Ecto neural progenitor cell (in vitro differentiated cells): ENCODE results near the gene UXS1.

Experiments
- DNase-seq: peaks from one replicate; pipeline ENCODE4 v3.0.0-alpha.2; 2018; ENCODE audit warnings: low spot score

UXS1 gene

DNA sequence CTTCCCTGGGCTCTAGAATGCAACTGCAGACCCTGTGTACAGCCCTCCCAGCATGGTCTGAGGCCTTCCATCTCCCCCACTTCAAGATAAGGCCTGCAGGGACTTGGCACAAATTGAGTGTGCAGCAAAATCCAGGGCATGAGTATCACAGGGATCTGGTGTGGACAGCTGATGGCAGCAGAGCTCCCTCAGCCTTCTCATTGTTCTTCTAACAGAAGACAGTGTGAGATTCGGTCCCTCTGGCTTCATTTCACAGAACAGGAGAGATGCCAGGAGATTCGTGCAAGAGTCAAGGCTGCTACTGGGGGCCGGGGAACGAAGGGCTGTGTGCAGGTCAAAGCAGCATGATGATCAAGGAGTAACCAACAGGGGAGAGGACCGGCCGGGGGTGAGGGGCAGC is 85.8 kb downstream of the UXS1 start:
- no peak for DNase-seq

DNA sequence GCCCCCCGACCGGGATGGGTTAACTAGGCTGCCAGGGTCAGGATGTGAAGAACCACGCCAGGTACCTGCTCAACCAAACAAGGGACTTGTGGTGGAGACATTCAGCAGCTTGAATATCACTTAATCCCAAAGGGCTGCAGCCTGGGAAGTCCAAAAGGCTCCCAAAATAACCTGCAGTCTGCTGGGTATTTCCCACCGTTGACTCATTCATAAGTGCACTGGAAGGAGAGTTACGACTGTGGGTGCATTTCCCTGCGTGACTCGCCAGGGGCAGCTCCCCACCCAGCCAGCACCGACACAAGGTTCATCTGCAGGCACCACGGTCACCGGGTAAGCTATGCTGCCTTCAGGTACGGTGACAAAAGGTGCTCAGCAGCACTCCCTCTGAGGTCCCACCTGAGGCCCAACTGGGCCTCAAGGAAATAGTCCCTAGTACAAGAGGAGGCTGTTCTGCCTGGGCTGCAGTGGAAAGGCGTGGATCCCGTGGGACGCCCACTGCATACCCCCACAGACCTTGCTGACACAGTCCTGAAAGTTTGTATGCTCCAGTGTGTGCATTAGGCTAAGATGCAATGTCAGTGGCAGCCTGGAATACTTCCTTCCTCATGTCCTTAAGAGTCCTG is 86.5 kb downstream of the UXS1 start:
- DNase-seq, result no peak

DNA sequence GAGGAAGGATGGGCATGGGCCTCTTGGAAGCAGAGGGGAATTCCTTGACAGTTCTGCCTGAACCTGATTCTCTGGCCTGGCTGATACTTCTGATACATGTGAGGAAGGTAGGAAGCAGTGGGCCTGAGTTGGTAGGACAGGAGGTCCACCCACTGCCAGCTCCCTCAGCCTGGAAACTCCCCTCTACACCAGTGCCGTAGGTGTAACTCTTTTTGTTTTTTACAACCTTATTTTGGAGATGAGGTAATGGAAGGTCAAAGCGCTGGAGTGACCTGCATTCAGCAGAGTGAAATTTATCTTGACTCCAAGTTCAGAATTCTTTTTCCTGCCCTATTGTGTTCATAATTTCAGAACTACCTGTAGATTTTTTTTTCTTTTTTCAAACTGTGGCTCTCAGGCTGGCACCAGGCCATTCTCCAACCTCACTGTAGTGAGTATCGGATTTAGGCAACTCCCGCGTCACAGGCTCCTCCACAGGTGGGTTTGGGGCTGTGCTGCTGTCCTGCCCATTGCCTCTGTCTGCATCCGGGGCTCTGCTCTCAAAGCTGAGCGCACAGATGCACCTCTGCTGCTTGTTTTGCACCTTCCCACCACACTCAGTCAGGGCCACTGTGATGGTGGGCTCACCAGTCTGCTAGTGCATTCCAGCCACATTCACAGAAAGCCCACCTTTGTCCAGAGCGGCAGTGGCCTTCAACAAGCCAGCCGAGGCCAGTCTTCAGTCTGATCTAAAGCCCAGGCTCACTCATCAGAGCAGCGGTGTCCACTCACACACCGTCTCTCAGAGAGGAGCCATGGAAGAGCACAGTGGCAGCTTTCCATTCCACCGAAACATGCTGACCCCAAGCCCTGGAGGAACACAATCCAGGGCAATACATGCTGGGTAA is 87.2 kb downstream of the UXS1 start:
- no peak for DNase-seq

DNA sequence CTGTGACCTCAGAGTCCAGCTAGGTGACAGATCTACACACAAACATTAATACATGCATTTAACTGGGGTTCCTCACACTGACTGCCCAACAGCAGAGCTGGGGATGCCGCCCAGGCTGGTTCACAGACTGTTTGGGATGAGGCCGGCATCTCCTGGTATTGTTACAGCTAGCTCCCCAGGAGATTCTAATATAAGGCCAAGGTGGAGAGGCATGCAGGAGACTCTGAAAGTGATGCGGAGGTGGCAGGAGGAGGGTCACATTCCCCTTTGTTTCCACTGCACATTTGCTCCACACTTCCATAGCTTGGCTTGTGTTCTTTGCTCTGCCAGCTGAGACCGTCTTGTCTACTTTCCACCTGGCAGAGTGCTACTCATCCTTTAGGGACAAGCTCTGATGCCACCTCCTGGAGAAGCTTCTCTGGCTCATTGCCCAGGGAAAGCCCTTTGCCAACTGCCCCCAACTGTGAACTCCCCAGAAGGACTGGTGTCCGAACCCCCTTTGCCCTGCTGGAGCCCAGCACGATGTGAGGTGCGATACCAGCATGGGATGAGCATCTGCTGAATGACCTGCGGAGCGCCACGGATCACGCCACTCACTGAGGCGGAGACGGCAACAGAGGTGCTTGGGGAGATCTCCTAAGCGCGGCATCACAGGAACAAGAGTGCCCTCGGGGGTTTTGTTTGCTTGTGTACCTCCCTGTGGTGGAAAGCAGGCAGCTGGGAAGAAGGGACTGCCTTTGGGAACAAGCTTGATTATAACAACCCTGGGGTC is 88.8 kb downstream of the UXS1 start:
- no peak for DNase-seq

DNA sequence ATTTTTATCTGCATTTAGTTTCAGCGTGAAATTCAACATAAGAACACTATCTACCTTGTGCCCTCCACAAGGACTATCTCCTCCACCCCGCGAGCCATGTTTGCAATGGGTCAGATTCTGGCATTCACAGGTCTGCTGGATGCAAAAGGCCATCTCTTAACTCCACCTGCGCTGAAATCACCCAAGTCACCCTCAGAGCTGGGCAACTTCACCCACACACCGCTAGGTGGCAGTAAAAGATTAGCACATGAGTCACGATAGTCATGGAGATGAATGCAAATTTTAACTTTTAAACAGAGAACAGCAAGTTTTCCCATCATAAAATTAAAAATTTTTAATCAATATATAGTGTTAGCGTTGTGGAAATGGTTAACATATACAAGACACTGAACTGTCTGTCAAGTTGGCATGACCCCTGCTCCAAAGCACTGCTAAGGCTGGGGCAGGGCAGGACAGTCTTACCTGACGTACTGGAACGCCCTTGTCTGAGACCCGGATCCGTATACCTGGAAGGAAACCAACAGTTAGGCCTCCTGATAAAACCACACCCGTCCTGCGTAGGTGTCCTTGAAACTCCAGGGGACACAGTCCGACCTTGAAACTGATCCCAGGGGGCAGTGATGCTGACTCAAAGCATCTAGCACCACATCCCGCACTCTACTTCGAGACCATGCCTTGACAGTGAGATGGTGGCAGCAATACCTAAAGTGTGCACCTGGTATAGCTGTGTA is 89.6 kb downstream of the UXS1 start:
- DNase-seq, result peak; percentile 64

GRCh38 chr2:106099691-106100090 is 94.4 kb downstream of the UXS1 start:
- no peak for DNase-seq

DNA sequence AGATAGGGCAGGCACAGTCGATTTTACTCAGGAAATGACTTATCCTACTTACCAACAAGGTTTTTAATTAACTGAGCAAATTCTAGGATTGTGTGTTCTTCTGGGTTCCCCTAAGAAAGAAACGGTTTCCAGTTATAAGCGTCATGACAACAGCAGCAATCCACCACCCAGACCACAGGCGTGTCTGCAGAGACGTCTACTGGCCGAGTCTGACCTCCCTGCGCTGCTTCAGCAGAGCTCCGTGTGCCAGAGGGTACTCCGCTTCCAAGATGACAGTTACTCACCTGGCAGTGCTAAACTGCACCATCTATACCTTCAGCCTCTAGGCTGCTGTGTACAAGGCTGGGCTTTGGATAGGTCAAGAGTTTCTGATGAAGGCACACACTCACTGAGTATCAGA is 95.4 kb downstream of the UXS1 start:
- DNase-seq, result no peak

DNA sequence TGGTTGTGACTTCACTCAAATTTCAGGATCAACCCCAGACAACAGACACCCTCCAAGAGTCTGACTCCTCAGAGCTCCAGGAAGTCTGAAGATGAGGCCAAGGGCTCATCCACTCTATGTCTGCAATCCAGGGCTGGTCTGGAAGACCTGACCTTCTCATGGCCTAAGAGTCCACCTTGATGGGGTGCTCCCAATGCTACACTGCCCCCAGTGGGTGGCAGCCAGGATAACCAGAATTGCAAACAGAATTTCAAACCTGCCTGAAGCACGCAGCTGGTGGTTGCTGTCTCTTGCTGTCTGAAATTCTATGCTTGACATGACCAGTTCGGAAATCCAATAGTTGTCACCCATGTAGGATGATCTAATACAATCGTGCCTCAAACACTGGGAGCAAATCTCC is 96.0 kb downstream of the UXS1 start:
- no peak for DNase-seq

DNA sequence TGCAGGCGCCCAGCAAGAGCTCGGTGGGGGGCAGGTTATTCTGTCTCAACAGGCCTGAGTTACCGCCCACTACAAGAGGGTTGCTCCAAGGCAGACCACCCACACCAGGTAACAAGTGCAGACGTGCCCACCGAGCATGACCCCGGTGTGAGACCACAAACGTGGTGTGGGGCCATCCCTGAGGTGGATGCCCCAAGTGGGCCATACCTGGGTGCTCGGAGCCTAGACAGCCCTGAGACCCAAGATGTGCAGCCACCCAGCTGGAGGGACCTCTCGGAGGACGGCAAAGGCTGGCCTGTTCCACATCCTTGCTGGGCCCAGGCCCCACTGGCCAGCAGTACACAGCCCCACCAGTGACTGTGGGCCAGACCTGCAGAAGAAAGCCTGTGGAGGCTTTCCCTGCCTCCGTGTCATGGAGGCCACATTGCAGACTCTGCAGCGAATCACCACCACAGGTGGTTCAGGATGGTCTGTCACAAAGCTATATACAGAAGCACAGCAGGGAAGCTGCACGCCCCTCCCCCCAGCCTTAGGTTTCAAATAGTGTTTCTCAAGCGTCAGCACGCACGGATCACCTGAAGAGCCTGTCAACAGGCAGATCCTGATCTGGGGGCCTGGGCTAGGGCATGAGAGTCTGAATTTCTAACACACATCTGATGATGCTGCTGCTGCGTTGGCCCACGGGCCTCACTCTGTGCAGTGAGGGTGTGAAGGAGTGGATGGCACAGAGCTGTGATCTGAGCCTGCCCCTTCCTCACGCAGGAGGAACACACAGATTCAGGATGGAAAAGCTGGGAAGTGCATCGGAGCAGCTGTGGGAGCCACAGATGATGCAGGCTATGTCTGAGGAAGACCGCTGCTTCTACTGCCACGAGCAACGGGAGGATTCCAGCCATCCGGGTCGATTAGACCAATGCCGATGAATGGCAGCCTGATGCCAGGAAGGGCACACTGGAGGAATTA is 96.8 kb downstream of the UXS1 start:
- DNase-seq, result no peak

GRCh38 chr2:106096299-106097037 is 97.6 kb downstream of the UXS1 start:
- DNase-seq, result no peak

DNA sequence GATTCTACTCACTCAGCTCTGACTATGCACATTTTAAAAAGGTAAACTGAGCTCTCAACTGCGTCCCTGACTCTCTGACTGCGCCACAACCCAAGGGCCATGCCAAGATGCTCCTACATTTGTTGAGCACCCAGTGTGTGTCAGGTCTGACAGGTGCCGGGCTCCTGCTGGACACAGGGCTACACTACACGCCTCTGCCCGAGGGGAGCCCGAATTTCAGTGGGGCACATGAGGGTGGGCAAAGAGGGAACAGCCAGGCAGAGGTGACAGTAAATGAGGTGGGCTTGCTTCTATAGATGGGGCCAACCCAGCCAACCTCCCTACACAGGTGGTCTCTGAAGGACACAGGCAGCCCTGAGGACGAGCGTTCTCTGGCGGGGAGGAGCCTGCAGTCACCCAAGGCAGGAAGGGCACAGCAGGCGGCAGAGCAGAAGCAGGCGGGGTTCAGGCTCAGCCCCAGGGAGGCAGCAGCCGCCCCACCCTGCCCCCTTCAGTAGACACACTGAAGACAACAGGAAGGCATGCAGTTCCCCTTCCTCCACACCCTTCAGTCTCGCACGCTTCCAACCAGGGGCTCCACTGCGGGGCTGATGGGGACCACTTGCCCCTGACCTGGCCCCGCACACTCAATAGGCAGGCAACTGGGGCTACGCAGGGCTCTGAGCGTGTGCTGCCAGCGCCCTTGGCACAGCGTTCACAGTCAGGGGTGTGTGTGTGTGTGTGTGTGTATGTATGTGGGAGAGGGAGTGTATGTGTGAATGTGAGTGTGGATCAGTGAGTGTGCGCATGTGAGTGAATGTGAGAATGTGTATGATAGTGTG is 98.4 kb downstream of the UXS1 start:
- peak; percentile 32 for DNase-seq

- DNase-seq, result peak; percentile 21
Observed at GRCh38 chr2:106094131-106094841, 99.8 kb downstream of the UXS1 start.

GRCh38 chr2:106090916-106091618 is 103.0 kb downstream of the UXS1 start:
- DNase-seq, result no peak

DNA sequence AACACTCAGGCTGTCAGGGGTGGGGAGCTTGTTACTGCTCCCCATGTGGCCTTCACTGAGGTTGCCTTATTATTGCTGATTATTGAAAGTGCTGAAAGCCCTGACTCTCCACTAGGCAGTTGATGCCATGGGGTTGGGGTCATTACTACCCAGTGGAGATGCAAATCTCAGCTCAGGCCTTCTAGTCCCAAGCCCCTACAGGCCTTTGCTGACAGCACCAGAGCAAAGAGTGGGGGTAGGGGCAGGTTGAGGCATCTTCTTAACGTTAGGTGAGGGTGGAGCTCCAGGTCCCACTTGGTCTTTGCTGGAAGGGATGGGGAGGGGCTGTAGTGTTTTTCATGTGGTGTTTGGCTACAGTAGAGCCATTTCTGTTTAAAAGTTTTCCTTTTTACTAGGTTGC is 104.5 kb downstream of the UXS1 start:
- DNase-seq, result no peak

DNA sequence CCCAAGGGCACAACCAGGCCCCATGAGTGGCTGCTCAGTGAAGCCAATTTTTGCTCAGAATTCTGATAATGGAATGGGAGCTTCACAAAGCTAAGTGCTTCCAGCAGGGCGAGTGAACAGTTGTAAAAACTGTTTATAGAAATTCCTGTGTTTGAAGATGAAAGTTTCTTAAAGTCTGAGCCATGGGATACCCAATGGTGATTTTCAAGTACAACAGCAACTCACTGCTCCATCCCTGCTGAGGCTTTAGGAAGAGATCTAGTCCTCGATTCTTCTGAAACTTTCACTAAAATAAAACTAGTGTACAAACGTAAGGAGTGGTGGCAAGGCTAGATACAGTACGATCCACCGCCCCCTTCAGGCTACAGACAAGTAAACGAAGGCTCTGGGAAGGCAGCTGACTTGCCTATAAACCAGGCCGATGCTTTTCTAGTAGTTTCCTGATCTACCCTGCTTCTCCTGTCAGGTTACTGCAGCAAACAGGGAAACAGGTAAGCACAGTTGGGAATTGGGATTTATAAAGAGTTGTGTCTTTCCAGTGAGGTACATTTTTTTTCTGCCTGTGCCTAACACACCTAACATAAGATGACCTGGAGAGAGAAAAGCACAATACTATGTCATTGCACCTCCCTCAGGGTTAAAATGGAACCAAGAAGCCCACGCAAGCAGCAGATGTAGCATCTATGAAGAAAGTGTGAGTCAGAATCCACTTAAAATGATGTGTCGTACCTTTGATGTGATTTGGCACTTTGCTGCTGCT is 108.7 kb downstream of the UXS1 start:
- no peak for DNase-seq

DNA sequence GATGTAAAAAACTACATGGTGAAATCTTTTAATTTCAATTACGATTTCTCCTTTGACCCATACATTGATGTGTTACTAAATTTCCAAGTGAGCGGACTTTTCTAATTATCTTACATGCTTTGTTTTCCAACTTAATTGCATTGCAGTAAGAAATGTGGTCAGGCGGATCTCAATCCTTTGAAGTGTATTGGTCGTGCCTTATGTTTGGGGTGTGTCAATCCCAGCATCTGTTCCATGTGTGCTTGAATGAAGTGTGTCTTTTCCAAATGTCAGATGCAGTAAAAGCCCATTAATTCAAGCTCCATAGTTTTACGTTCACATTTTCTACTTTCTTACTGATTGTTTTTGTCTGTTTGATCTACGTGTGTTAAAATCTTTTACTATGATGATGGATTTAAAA is 113.1 kb downstream of the UXS1 start:
- no peak for DNase-seq

DNA sequence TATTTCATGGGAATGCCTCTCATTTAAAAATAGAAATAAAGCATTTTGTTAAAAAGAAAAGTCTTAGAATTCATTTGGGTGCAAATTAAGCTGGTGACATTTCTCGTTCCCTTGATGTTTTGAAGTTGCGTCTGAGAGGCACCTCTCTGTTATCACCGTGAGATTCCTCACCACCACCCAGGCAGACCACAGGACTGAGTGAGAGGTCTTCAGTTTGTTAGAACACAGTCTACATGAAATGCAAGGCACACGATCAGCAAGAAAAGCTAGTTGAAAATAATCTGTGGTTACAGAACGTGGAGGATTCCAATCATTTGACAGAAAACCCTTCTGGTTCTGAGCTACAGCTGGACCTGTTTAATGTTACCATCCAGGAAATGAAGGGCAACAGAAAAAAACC is 116.0 kb downstream of the UXS1 start:
- DNase-seq, result no peak
